Measurements from ENCODE around the gene PNPLA3. TPM values are rescaled to one million over a fixed set of nuclear protein-coding genes. Genes with fewer than 3 reads are reported as not detected.

Gene PNPLA3
- total and polyA plus RNA-seq, 7 experiments from 2014 or later = 0.19 to 0.29 TPM; not detected in 5

- Histone ChIP-seq H3K4me1 (ENCODE audit: control insufficient read depth in 2 of 2, insufficient read depth in 2 of 2, low read length in 2 of 2) (no peaks in the 10 kb centered on the region), H3K27me3 (ENCODE audit: control insufficient read depth in 2 of 2, insufficient read depth in 2 of 2, low read length in 2 of 2) (no peaks in the 10 kb centered on the region), H3K9me3 (ENCODE audit: control insufficient read depth in 2 of 3, low read length in 3 of 3) (no peaks in the 10 kb centered on the region), H3K27ac (ENCODE audit: low read depth, low read length) (no peak overlapping the region), H3K36me3 (ENCODE audit: control insufficient read depth in 2 of 3, insufficient read depth in 3 of 3, low read length in 3 of 3) (peaks cover 0 to 87% (median 5%) of the 10 kb centered on the region in 3 experiments), H3K4me3 (ENCODE audit: low read length) (no peak overlapping the region)
- Mint-ChIP-seq H3K4me1 (peaks cover 0 to 4% (median 0%) of the 10 kb centered on the region in 7 donors), H3K36me3 (peaks cover 13 to 52% (median 21%) of the 10 kb centered on the region in 5 donors), H3K9me3 (peaks cover 0 to 1% (median 0%) of the 10 kb centered on the region in 11 donors), H3K4me3 (no peak overlapping the region), H3K27me3 (no peaks in the 10 kb centered on the region), H3K27ac (peak overlapping the region in 1 of 9 donors; percentile 15)
- CTCF ChIA-PET = interaction anchor here (0.6 kb wide), 1 partner anchor 22 kb away, joined by 3 read pairs; no protein-coding TSS in a partner anchor
- POLR2A ChIA-PET = no interaction called here
- intact Hi-C loops (cut with micrococcal nuclease) = no loop called here
- no peak for DNase-seq
- no peak for ATAC-seq
These were observed 60.2 kb downstream of the PNPLA3 start for GRCh38 chr22:43983808-43984207.

GRCh38 chr22:43985532-43985931 lies 61.9 kb downstream of the PNPLA3 start:
- POLR2A ChIA-PET = no interaction called here
- peaks cover 0 to 45% (median 11%) of the 10 kb centered on the region in 5 donors for H3K36me3 Mint-ChIP-seq

GRCh38 chr22:43988116-43988820 lies 64.7 kb downstream of the PNPLA3 start:
- H3K9me3 Mint-ChIP-seq = no peaks in the 10 kb centered on the region
- Histone ChIP-seq H3K36me3 (ENCODE audit: control insufficient read depth in 2 of 3, insufficient read depth in 3 of 3, low read length in 3 of 3) (peaks cover 0 to 80% (median 12%) of the 10 kb centered on the region in 3 experiments), H3K4me3 (ENCODE audit: low read length) (no peak overlapping the region), H3K27ac (ENCODE audit: low read depth, low read length) (no peak overlapping the region), H3K4me1 (ENCODE audit: control insufficient read depth in 2 of 2, insufficient read depth in 2 of 2, low read length in 2 of 2) (no peaks in the 10 kb centered on the region), H3K9me3 (ENCODE audit: control insufficient read depth in 2 of 3, low read length in 3 of 3) (no peaks in the 10 kb centered on the region), H3K27me3 (ENCODE audit: control insufficient read depth in 2 of 2, insufficient read depth in 2 of 2, low read length in 2 of 2) (no peaks in the 10 kb centered on the region)
- POLR2A ChIA-PET = no interaction called here
- ATAC-seq (no peak), DNase-seq (no peak)
- intact Hi-C loops (cut with micrococcal nuclease) = no loop called here
- H3K4me3 Mint-ChIP-seq = no peak overlapping the region
- H3K4me1 Mint-ChIP-seq = peaks cover 2 to 5% (median 3%) of the 10 kb centered on the region in 7 donors
- H3K27me3 Mint-ChIP-seq = no peaks in the 10 kb centered on the region
- peaks cover 0 to 49% (median 18%) of the 10 kb centered on the region in 5 donors for H3K36me3 Mint-ChIP-seq
- H3K27ac Mint-ChIP-seq = no peak overlapping the region
- CTCF ChIA-PET = interaction anchor here (1.2 kb wide), 1 partner anchor 637 kb away, joined by 3 read pairs; no protein-coding TSS in a partner anchor

More at GRCh38 chr22:43985532-43985931, 61.9 kb downstream of the PNPLA3 start:
- H3K27me3 ChIP-seq (ENCODE audit: control insufficient read depth in 2 of 2, insufficient read depth in 2 of 2, low read length in 2 of 2) = no peaks in the 10 kb centered on the region
- CTCF ChIA-PET = interaction anchor here (0.6 to 0.8 kb wide), 2 partner anchors 10 to 582 kb away, joined by 3 to 4 read pairs; no protein-coding TSS in a partner anchor
- intact Hi-C loops (cut with micrococcal nuclease) = no loop called here
- H3K27ac Mint-ChIP-seq = peak overlapping the region in 1 of 9 donors; percentile 19
- no peaks in the 10 kb centered on the region for H3K27me3 Mint-ChIP-seq
- H3K4me1 Mint-ChIP-seq = no peaks in the 10 kb centered on the region
- peaks cover 0 to 87% (median 8%) of the 10 kb centered on the region in 3 experiments for H3K36me3 ChIP-seq (ENCODE audit: control insufficient read depth in 2 of 3, insufficient read depth in 3 of 3, low read length in 3 of 3)
- no peak overlapping the region for H3K4me3 Mint-ChIP-seq
- H3K4me3 ChIP-seq (ENCODE audit: low read length) = no peak overlapping the region
- ATAC-seq = no peak
- H3K9me3 ChIP-seq (ENCODE audit: control insufficient read depth in 2 of 3, low read length in 3 of 3) = no peaks in the 10 kb centered on the region
- DNase-seq = no peak
- H3K9me3 Mint-ChIP-seq = no peaks in the 10 kb centered on the region
- no peaks in the 10 kb centered on the region for H3K4me1 ChIP-seq (ENCODE audit: control insufficient read depth in 2 of 2, insufficient read depth in 2 of 2, low read length in 2 of 2)
- no peak overlapping the region for H3K27ac ChIP-seq (ENCODE audit: low read depth, low read length)

GRCh38 chr22:43988960-43989359 lies 65.4 kb downstream of the PNPLA3 start:
- H3K36me3 Mint-ChIP-seq = peaks cover 0 to 50% (median 17%) of the 10 kb centered on the region in 5 donors
- no peak for ATAC-seq
- Histone ChIP-seq H3K27ac (ENCODE audit: low read depth, low read length) (no peak overlapping the region), H3K36me3 (ENCODE audit: control insufficient read depth in 2 of 3, insufficient read depth in 3 of 3, low read length in 3 of 3) (peaks cover 0 to 73% (median 12%) of the 10 kb centered on the region in 3 experiments), H3K4me1 (ENCODE audit: control insufficient read depth in 2 of 2, insufficient read depth in 2 of 2, low read length in 2 of 2) (no peaks in the 10 kb centered on the region), H3K9me3 (ENCODE audit: control insufficient read depth in 2 of 3, low read length in 3 of 3) (no peaks in the 10 kb centered on the region), H3K27me3 (ENCODE audit: control insufficient read depth in 2 of 2, insufficient read depth in 2 of 2, low read length in 2 of 2) (no peaks in the 10 kb centered on the region), H3K4me3 (ENCODE audit: low read length) (no peak overlapping the region)
- H3K27me3 Mint-ChIP-seq = no peaks in the 10 kb centered on the region
- DNase-seq = no peak
- ChIA-PET POLR2A (no interaction called here), CTCF (no interaction called here)
- intact Hi-C loops (cut with micrococcal nuclease) = no loop called here
- H3K4me3 Mint-ChIP-seq = no peak overlapping the region
- H3K9me3 Mint-ChIP-seq = no peaks in the 10 kb centered on the region
- peaks cover 6 to 11% (median 9%) of the 10 kb centered on the region in 7 donors for H3K4me1 Mint-ChIP-seq
- no peak overlapping the region for H3K27ac Mint-ChIP-seq

DNA sequence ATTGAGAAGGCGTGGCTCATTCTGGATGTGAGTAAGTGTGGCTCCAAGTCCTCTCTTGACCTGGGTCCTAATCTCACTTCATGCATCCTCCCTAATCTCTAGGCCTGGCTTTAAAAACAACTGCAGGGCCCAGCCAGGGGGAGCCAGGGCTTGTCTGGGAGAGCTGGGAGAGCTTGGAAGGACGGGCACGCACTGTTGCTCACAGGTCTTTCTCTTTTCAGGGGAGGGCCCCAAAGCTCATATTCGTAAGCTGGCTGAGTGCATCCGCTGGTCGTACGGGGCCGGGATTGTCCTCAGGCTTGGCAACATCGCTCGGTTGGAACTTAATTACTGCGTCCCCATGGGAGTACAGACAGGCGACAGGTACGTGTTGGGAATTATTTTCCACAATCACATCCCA lies 66.4 kb downstream of the PNPLA3 start:
- POLR2A ChIA-PET = no interaction called here
- Mint-ChIP-seq H3K9me3 (no peaks in the 10 kb centered on the region), H3K4me1 (peaks cover 9 to 17% (median 15%) of the 10 kb centered on the region in 7 donors)

DNA sequence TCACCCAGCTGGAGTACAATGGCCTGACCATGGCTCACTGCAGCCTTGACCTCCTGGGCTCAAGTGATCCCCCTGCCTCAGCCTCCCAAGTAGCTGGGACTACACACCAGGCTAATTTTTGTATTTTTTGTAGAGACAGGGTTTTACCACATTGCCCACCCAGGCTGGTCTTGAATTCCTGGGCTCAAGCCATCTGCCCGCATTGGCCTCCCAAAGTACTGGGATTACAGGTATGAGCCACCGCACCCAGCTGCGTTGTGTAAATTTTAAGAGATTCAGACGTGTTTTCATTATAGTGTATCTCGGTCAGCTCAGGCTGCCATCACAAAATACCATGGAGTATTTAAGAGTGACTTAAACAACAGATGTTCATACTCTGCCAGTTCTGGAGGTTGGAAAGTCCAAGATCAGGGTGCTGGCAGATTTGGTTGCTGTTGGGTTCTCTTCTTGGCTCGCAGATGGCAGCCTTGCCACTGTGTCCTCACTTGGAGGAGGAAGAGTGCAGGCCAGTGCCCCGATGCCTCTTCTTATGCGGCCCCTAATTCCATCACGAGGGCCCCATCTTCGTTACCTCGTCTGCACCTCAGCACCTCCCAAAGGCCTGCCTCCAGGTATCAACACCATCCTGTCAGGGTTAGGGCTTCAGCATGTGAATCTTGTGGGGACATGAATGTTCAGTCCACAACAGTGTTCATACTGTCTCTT lies 67.9 kb downstream of the PNPLA3 start:
- peaks cover 0 to 60% (median 12%) of the 10 kb centered on the region in 3 experiments for H3K36me3 ChIP-seq (ENCODE audit: control insufficient read depth in 2 of 3, insufficient read depth in 3 of 3, low read length in 3 of 3)
- no peaks in the 10 kb centered on the region for H3K27me3 ChIP-seq (ENCODE audit: control insufficient read depth in 2 of 2, insufficient read depth in 2 of 2, low read length in 2 of 2)
- DNase-seq (no peak), ATAC-seq (no peak)
- H3K27ac Mint-ChIP-seq = no peak overlapping the region
- peaks cover 0 to 6% of the 10 kb centered on the region in 2 donors for H3K4me1 ChIP-seq (ENCODE audit: control insufficient read depth in 2 of 2, insufficient read depth in 2 of 2, low read length in 2 of 2)
- POLR2A ChIA-PET = no interaction called here
- CTCF ChIA-PET = interaction anchor here (0.7 to 2.9 kb wide), 4 partner anchors 23 to 648 kb away, joined by 3 to 25 read pairs (median 4); no protein-coding TSS in a partner anchor
- peaks cover 24 to 31% (median 25%) of the 10 kb centered on the region in 7 donors for H3K4me1 Mint-ChIP-seq
- no peaks in the 10 kb centered on the region for H3K9me3 Mint-ChIP-seq
- H3K27ac ChIP-seq (ENCODE audit: low read depth, low read length) = no peak overlapping the region
- H3K4me3 ChIP-seq (ENCODE audit: low read length) = no peak overlapping the region
- no peaks in the 10 kb centered on the region for H3K27me3 Mint-ChIP-seq
- peaks cover 0 to 52% (median 13%) of the 10 kb centered on the region in 5 donors for H3K36me3 Mint-ChIP-seq
- H3K4me3 Mint-ChIP-seq = no peak overlapping the region
- intact Hi-C loops (cut with micrococcal nuclease) = loop anchor here in 1 of 2 donors (2.0 to 10.0 kb wide), 3 partner anchors 191 to 693 kb away; partner anchors contain the start of gene PARVG
- no peaks in the 10 kb centered on the region for H3K9me3 ChIP-seq (ENCODE audit: control insufficient read depth in 2 of 3, low read length in 3 of 3)

More for the DNA sequence above, 66.4 kb downstream of the PNPLA3 start:
- peaks cover 0 to 52% (median 17%) of the 10 kb centered on the region in 5 donors for H3K36me3 Mint-ChIP-seq
- no peak overlapping the region for H3K4me3 Mint-ChIP-seq
- H3K27me3 Mint-ChIP-seq = no peaks in the 10 kb centered on the region
- CTCF ChIA-PET = interaction anchor here (0.6 to 1.1 kb wide), 2 partner anchors 578 to 650 kb away, joined by 3 to 4 read pairs; no protein-coding TSS in a partner anchor
- ATAC-seq (no peak), DNase-seq (no peak)
- no peaks in the 10 kb centered on the region for H3K4me1 ChIP-seq (ENCODE audit: control insufficient read depth in 2 of 2, insufficient read depth in 2 of 2, low read length in 2 of 2)
- H3K9me3 ChIP-seq (ENCODE audit: control insufficient read depth in 2 of 3, low read length in 3 of 3) = no peaks in the 10 kb centered on the region
- H3K27ac ChIP-seq (ENCODE audit: low read depth, low read length) = no peak overlapping the region
- H3K36me3 ChIP-seq (ENCODE audit: control insufficient read depth in 2 of 3, insufficient read depth in 3 of 3, low read length in 3 of 3) = peaks cover 0 to 73% (median 12%) of the 10 kb centered on the region in 3 experiments
- H3K27me3 ChIP-seq (ENCODE audit: control insufficient read depth in 2 of 2, insufficient read depth in 2 of 2, low read length in 2 of 2) = no peaks in the 10 kb centered on the region
- intact Hi-C loops (cut with micrococcal nuclease) = loop anchor here in 1 of 2 donors (5.0 to 10.0 kb wide), 2 partner anchors 192 to 695 kb away; partner anchors contain the start of gene PARVG
- H3K27ac Mint-ChIP-seq = no peak overlapping the region
- H3K4me3 ChIP-seq (ENCODE audit: low read length) = no peak overlapping the region
